Naive thymus-derived CD8-positive, alpha-beta T cell (primary cell): ENCODE data around the gene CASQ2. TPM values are rescaled to one million over a fixed set of nuclear protein-coding genes. Genes with fewer than 3 reads are reported as not detected.

Experiments
- ATAC-seq, 2 donors: fragments of 150-1000 bp; cut with Tn5 transposase in 1 of 2; sonication (Bioruptor Pico), chemical (Tn5 transposase) in 1 of 2; 1 replicate in 1 of 2; 2 replicates in 1 of 2; pipeline ENCODE4 v1.10.0; 2021; ENCODE audit warnings: mild to moderate bottlenecking in 2 of 2, moderate library complexity in 2 of 2
- POLR2A ChIA-PET: fragments of 350-600 bp; sonication (Branson Sonifier 250); formaldehyde crosslinking; loops from one replicate; lab custom pipeline; 2021; ENCODE audit warnings: antibody characterized with exemption; lab: Charles Lee
- DNase-seq, 10 donors: peaks; one replicate each; pipeline versions ENCODE4 v3.0.0 to v3.0.0-alpha.2; 2020 to 2022
- H3K27ac Mint-ChIP-seq, 10 donors: one replicate each; pipeline ENCODE4 v1.8.0; 2020 to 2022; ENCODE audit warnings: mild to moderate bottlenecking in 10 of 10, mixed read lengths in 10 of 10, moderate library complexity in 4 of 10, inconsistent platforms in 1 of 10
- H3K27me3 Mint-ChIP-seq, 5 donors: one replicate each; pipeline ENCODE4 v1.8.0; 2021 to 2022; ENCODE audit warnings: mixed read lengths in 5 of 5
- H3K36me3 Mint-ChIP-seq, 3 donors: one replicate each; pipeline ENCODE4 v1.8.0; 2020 to 2022; ENCODE audit warnings: mixed read lengths in 3 of 3, mild to moderate bottlenecking in 2 of 3, inconsistent platforms in 1 of 3
- H3K4me1 Mint-ChIP-seq, 4 donors: one replicate each; pipeline ENCODE4 v1.8.0; 2021 to 2022; ENCODE audit warnings: mixed read lengths in 4 of 4
- H3K4me3 Mint-ChIP-seq, 10 donors: one replicate each; pipeline ENCODE4 v1.8.0; 2020 to 2022; ENCODE audit warnings: mild to moderate bottlenecking in 10 of 10, mixed read lengths in 10 of 10, moderate library complexity in 6 of 10, inconsistent platforms in 1 of 10
- H3K9me3 Mint-ChIP-seq, 9 donors: one replicate each; pipeline ENCODE4 v1.8.0; 2020 to 2022; ENCODE audit warnings: mixed read lengths in 9 of 9, mild to moderate bottlenecking in 3 of 9, inconsistent platforms in 1 of 9, moderate library complexity in 1 of 9
- polyA plus RNA-seq, 3 donors: library from polyadenylated mRNA; unstranded; fragments of 300-500 nt; fragmentation: Illumina TruSeq; gene quantifications; one replicate each; pipeline ENCODE4 v1.2.3, GENCODE V29; 2021
- total RNA-seq, 8 experiments: library from RNA in 2 of 8; stranded (reverse) in 2 of 8; gene quantifications; one replicate each; pipeline ENCODE4 v1.2.3 and lab custom pipeline; 2021 to 2026

The CASQ2 gene
- total and polyA plus RNA-seq, 5 experiments from 2014 or later, result not detected

GRCh38 chr1:115722221-115722620 is 46.3 kb downstream of the CASQ2 start:
- peaks cover 0 to 15% (median 0%) of the 10 kb centered on the region in 5 donors for H3K27me3 Mint-ChIP-seq
- no peak for ATAC-seq
- no peak overlapping the region for H3K27ac Mint-ChIP-seq
- no peak overlapping the region for H3K4me3 Mint-ChIP-seq
- POLR2A ChIA-PET, result no interaction called here
- no peaks in the 10 kb centered on the region for H3K9me3 Mint-ChIP-seq
- H3K36me3 Mint-ChIP-seq, result no peaks in the 10 kb centered on the region
- no peak for DNase-seq
- H3K4me1 Mint-ChIP-seq, result no peaks in the 10 kb centered on the region

GRCh38 chr1:115719285-115719684 is 49.2 kb downstream of the CASQ2 start:
- no peaks in the 10 kb centered on the region for H3K9me3 Mint-ChIP-seq
- no peaks in the 10 kb centered on the region for H3K4me1 Mint-ChIP-seq
- peaks cover 0 to 15% (median 2%) of the 10 kb centered on the region in 5 donors for H3K27me3 Mint-ChIP-seq
- ATAC-seq (no peak), DNase-seq (no peak)
- H3K36me3 Mint-ChIP-seq, result no peaks in the 10 kb centered on the region
- POLR2A ChIA-PET, result no interaction called here
- H3K27ac Mint-ChIP-seq, result no peak overlapping the region
- H3K4me3 Mint-ChIP-seq, result no peak overlapping the region

- Mint-ChIP-seq H3K36me3 (no peaks in the 10 kb centered on the region), H3K9me3 (no peaks in the 10 kb centered on the region), H3K4me1 (no peaks in the 10 kb centered on the region), H3K27me3 (peaks cover 0 to 16% (median 2%) of the 10 kb centered on the region in 5 donors), H3K4me3 (no peak overlapping the region), H3K27ac (no peak overlapping the region)
- POLR2A ChIA-PET, result no interaction called here
- no peak for DNase-seq
- ATAC-seq, result no peak
These were observed 50.3 kb downstream of the CASQ2 start for GRCh38 chr1:115718011-115718754.

GRCh38 chr1:115717541-115717940 is 51.0 kb downstream of the CASQ2 start:
- Mint-ChIP-seq H3K9me3 (no peaks in the 10 kb centered on the region), H3K27ac (no peak overlapping the region), H3K36me3 (no peaks in the 10 kb centered on the region), H3K27me3 (peaks cover 0 to 17% (median 3%) of the 10 kb centered on the region in 5 donors), H3K4me1 (no peaks in the 10 kb centered on the region), H3K4me3 (no peak overlapping the region)
- ATAC-seq, result no peak
- peak in 6 of 10 donors; percentile 3 to 18 (median 16) for DNase-seq
- POLR2A ChIA-PET, result no interaction called here

GRCh38 chr1:115714572-115715141 is 53.9 kb downstream of the CASQ2 start:
- DNase-seq (no peak), ATAC-seq (no peak)
- Mint-ChIP-seq H3K4me3 (no peak overlapping the region), H3K36me3 (no peaks in the 10 kb centered on the region), H3K9me3 (no peaks in the 10 kb centered on the region), H3K27me3 (peaks cover 4 to 20% (median 12%) of the 10 kb centered on the region in 5 donors), H3K4me1 (no peaks in the 10 kb centered on the region), H3K27ac (no peak overlapping the region)
- POLR2A ChIA-PET, result no interaction called here

- DNase-seq (no peak), ATAC-seq (no peak)
- Mint-ChIP-seq H3K4me1 (no peaks in the 10 kb centered on the region), H3K27ac (no peak overlapping the region), H3K36me3 (no peaks in the 10 kb centered on the region), H3K4me3 (no peak overlapping the region), H3K27me3 (peaks cover 5 to 20% (median 12%) of the 10 kb centered on the region in 5 donors), H3K9me3 (no peaks in the 10 kb centered on the region)
- POLR2A ChIA-PET, result no interaction called here
These were observed 54.6 kb downstream of the CASQ2 start for GRCh38 chr1:115713906-115714305.

GRCh38 chr1:115712911-115713609 is 55.5 kb downstream of the CASQ2 start:
- ATAC-seq, result no peak
- no peak overlapping the region for H3K4me3 Mint-ChIP-seq
- no peak overlapping the region for H3K27ac Mint-ChIP-seq
- peaks cover 5 to 16% (median 12%) of the 10 kb centered on the region in 5 donors for H3K27me3 Mint-ChIP-seq
- H3K36me3 Mint-ChIP-seq, result no peaks in the 10 kb centered on the region
- H3K4me1 Mint-ChIP-seq, result no peaks in the 10 kb centered on the region
- POLR2A ChIA-PET, result no interaction called here
- DNase-seq, result no peak
- no peaks in the 10 kb centered on the region for H3K9me3 Mint-ChIP-seq

- no peaks in the 10 kb centered on the region for H3K4me1 Mint-ChIP-seq
- H3K9me3 Mint-ChIP-seq, result no peaks in the 10 kb centered on the region
- DNase-seq, result no peak
- H3K27me3 Mint-ChIP-seq, result peaks cover 7 to 12% (median 9%) of the 10 kb centered on the region in 5 donors
- no peak for ATAC-seq
- no peaks in the 10 kb centered on the region for H3K36me3 Mint-ChIP-seq
- POLR2A ChIA-PET, result no interaction called here
- no peak overlapping the region for H3K27ac Mint-ChIP-seq
- H3K4me3 Mint-ChIP-seq, result no peak overlapping the region
These were observed 57.5 kb downstream of the CASQ2 start for GRCh38 chr1:115710859-115711624.

GRCh38 chr1:115706587-115707425 is 61.7 kb downstream of the CASQ2 start:
- ATAC-seq, result no peak
- peak in 3 of 10 donors; percentile 21 to 41 (median 23) for DNase-seq
- H3K4me3 Mint-ChIP-seq, result no peak overlapping the region
- no peaks in the 10 kb centered on the region for H3K36me3 Mint-ChIP-seq
- H3K9me3 Mint-ChIP-seq, result no peaks in the 10 kb centered on the region
- H3K4me1 Mint-ChIP-seq, result no peaks in the 10 kb centered on the region
- POLR2A ChIA-PET, result no interaction called here
- peak overlapping the region in 1 of 10 donors; percentile 13 for H3K27ac Mint-ChIP-seq
- peaks cover 5 to 21% (median 12%) of the 10 kb centered on the region in 5 donors for H3K27me3 Mint-ChIP-seq

GRCh38 chr1:115705963-115706362 is 62.6 kb downstream of the CASQ2 start:
- ATAC-seq, result no peak
- H3K27ac Mint-ChIP-seq, result no peak overlapping the region
- no peak overlapping the region for H3K4me3 Mint-ChIP-seq
- H3K27me3 Mint-ChIP-seq, result peaks cover 5 to 21% (median 12%) of the 10 kb centered on the region in 5 donors
- POLR2A ChIA-PET, result no interaction called here
- no peaks in the 10 kb centered on the region for H3K36me3 Mint-ChIP-seq
- H3K9me3 Mint-ChIP-seq, result no peaks in the 10 kb centered on the region
- no peak for DNase-seq
- no peaks in the 10 kb centered on the region for H3K4me1 Mint-ChIP-seq

GRCh38 chr1:115705085-115705951 is 63.2 kb downstream of the CASQ2 start:
- H3K4me1 Mint-ChIP-seq, result no peaks in the 10 kb centered on the region
- DNase-seq (no peak), ATAC-seq (no peak)
- no peaks in the 10 kb centered on the region for H3K9me3 Mint-ChIP-seq
- no peak overlapping the region for H3K4me3 Mint-ChIP-seq
- POLR2A ChIA-PET, result no interaction called here
- H3K36me3 Mint-ChIP-seq, result no peaks in the 10 kb centered on the region
- H3K27ac Mint-ChIP-seq, result no peak overlapping the region
- H3K27me3 Mint-ChIP-seq, result peaks cover 7 to 16% (median 8%) of the 10 kb centered on the region in 5 donors
